IMR-90 (cell line): ENCODE results near the gene RBBP6. TPM values are rescaled to one million over a fixed set of nuclear protein-coding genes. Genes with fewer than 3 reads are reported as not detected.
A peak's percentile ranks its signal among the peaks of the same experiment; 100 is the strongest.

Source experiments
- ATAC-seq: fragments of 200-7000 bp; cut with Tn5 transposase; 2 replicates; pipeline ENCODE4 v1.9.1; 2020; ENCODE audit warnings: low read depth, mild to moderate bottlenecking, moderate library complexity
- BruUV-seq: library from RNA; stranded (reverse); fragments of 400-500 nt; replicated peaks from 2 replicates; lab custom pipeline; 2021; lab: Mats Ljungman, UMichigan
- CTCF ChIA-PET: fragments of 300-600 bp; formaldehyde crosslinking; extraction: SDS; loops from one replicate; lab custom pipeline; 2021; ENCODE audit warnings: antibody characterized with exemption; lab: Yijun Ruan, JAX
- POLR2A ChIA-PET: fragments of 300-600 bp; sonication (Branson Sonifier 250); formaldehyde crosslinking; loops from one replicate; lab custom pipeline; 2022; ENCODE audit warnings: antibody characterized with exemption; ENCODE audit not compliant: unreplicated experiment; lab: Charles Lee
- DNase-seq: peaks from one replicate; pipeline ENCODE4 v3.0.0; 2013
- H2AFZ ChIP-seq: replicated peaks from 2 replicates; pipeline ENCODE3; 2013; ENCODE audit warnings: low read length, mild to moderate bottlenecking; ENCODE audit not compliant: poor library complexity
- H2AK5ac ChIP-seq: 2 replicates; pipeline ENCODE4 v1.6.1; 2013; ENCODE audit warnings: low read depth, low read length, inconsistent platforms
- H2AK9ac ChIP-seq: replicated peaks from 2 replicates; pipeline ENCODE3; 2013; ENCODE audit warnings: mild to moderate bottlenecking, low read depth, low read length, moderate library complexity; ENCODE audit not compliant: poor library complexity
- H2BK120ac ChIP-seq: 2 replicates; pipeline ENCODE4 v1.6.1; 2013; ENCODE audit warnings: low read depth, low read length, inconsistent platforms
- H2BK15ac ChIP-seq: 3 replicates; pipeline ENCODE4 v1.6.1; 2013; ENCODE audit warnings: low read depth, low read length, inconsistent platforms
- H2BK20ac ChIP-seq: 2 replicates; pipeline ENCODE4 v1.6.1; 2013; ENCODE audit warnings: low read depth, mild to moderate bottlenecking, inconsistent platforms, low read length, moderate library complexity
- H2BK5ac ChIP-seq: 2 replicates; pipeline ENCODE4 v1.6.1; 2013; ENCODE audit warnings: mild to moderate bottlenecking, low read depth, low read length, inconsistent platforms; ENCODE audit not compliant: poor library complexity, severe bottlenecking
- H3K14ac ChIP-seq: replicated peaks from 2 replicates; pipeline ENCODE4 v1.6.1; 2013; ENCODE audit warnings: low read depth, low read length, inconsistent platforms
- H3K18ac ChIP-seq: 2 replicates; pipeline ENCODE4 v1.6.1; 2013; ENCODE audit warnings: low read depth, low read length, control low read depth
- H3K23ac ChIP-seq: 2 replicates; pipeline ENCODE4 v1.6.1; 2013; ENCODE audit warnings: low read depth, low read length, inconsistent platforms
- H3K27ac ChIP-seq: 2 replicates; pipeline ENCODE4 v1.5.1; 2013; ENCODE audit warnings: mild to moderate bottlenecking, control low read depth, low read length; ENCODE audit not compliant: insufficient read depth
- H3K27me3 ChIP-seq: 2 replicates; pipeline ENCODE4 v1.6.1; 2013; ENCODE audit warnings: low read length; ENCODE audit not compliant: control insufficient read depth, insufficient read depth
- H3K36me3 ChIP-seq: 2 replicates; pipeline ENCODE4 v1.6.1; 2013; ENCODE audit warnings: low read length, mixed read lengths; ENCODE audit not compliant: control insufficient read depth, insufficient read depth
- H3K4ac ChIP-seq: 2 replicates; pipeline ENCODE4 v1.6.1; 2013; ENCODE audit warnings: low read depth, low read length, inconsistent platforms
- H3K4me1 ChIP-seq: 2 replicates; pipeline ENCODE4 v1.6.1; 2013; ENCODE audit warnings: low read length, mixed read lengths; ENCODE audit not compliant: control insufficient read depth, insufficient read depth
- H3K4me2 ChIP-seq: 2 replicates; pipeline ENCODE4 v1.6.1; 2013; ENCODE audit warnings: low read depth, mild to moderate bottlenecking, control low read depth, low read length, moderate library complexity
- H3K4me3 ChIP-seq: 2 replicates; pipeline ENCODE4 v1.5.1; 2013; ENCODE audit warnings: low read depth, mild to moderate bottlenecking, control low read depth, low read length, moderate library complexity; ENCODE audit not compliant: insufficient read depth
- H3K56ac ChIP-seq: 2 replicates; pipeline ENCODE4 v1.6.1; 2013; ENCODE audit warnings: low read length, inconsistent platforms; ENCODE audit not compliant: insufficient read depth; ENCODE audit errors: extremely low read depth
- H3K79me1 ChIP-seq, 2 experiments: 2 replicates each; pipeline ENCODE4 v1.6.1; 2013; ENCODE audit warnings: low read length in 2 of 2, inconsistent platforms in 1 of 2, low read depth in 1 of 2
- H3K9ac ChIP-seq: 2 replicates; pipeline ENCODE4 v1.6.1; 2013; ENCODE audit warnings: low read depth, low read length, control low read depth
- H3K9me1 ChIP-seq: 2 replicates; pipeline ENCODE4 v1.6.1; 2013; ENCODE audit warnings: low read length, inconsistent platforms; ENCODE audit not compliant: insufficient read depth
- H3K9me3 ChIP-seq: 2 replicates; pipeline ENCODE4 v1.6.1; 2013; ENCODE audit warnings: low read length; ENCODE audit not compliant: control insufficient read depth, insufficient read depth
- H4K20me1 ChIP-seq: 2 replicates; pipeline ENCODE4 v1.6.1; 2013; ENCODE audit warnings: low read length, inconsistent platforms; ENCODE audit not compliant: insufficient read depth
- H4K5ac ChIP-seq: 2 replicates; pipeline ENCODE4 v1.6.1; 2013; ENCODE audit warnings: mild to moderate bottlenecking, low read depth, low read length, control low read depth
- H4K8ac ChIP-seq, 2 experiments: 2 replicates each; pipeline ENCODE4 v1.6.1; 2013; ENCODE audit warnings: low read depth in 2 of 2, low read length in 2 of 2, control low read depth in 1 of 2, inconsistent platforms in 1 of 2
- H4K91ac ChIP-seq: 2 replicates; pipeline ENCODE4 v1.6.1; 2013; ENCODE audit warnings: low read depth, low read length, inconsistent platforms; ENCODE audit not compliant: insufficient read depth
- CTCF ChIP-seq: conservative IDR thresholded peaks from 2 replicates; pipeline ENCODE4 v1.5.1; 2012; ENCODE audit warnings: mild to moderate bottlenecking, low read depth, low read length, improper control_type of control experiment
- NFE2L2 ChIP-seq: fragments of 150-350 bp; IDR thresholded peaks from 2 replicates; pipeline ENCODE4 v1.6.1; 2016; ENCODE audit warnings: low read depth, mild to moderate bottlenecking, low read length
- WGBS, 2 experiments: methylation state at CpG; one replicate each; pipeline versions ENCODE4 v1.1.5 to v1.1.7; 2013; ENCODE audit warnings: missing lambda C conversion rate in 2 of 2; ENCODE audit not compliant: insufficient read length in 1 of 2; ENCODE audit errors: extremely low coverage in 2 of 2; 5-methylcytosine and 5-hydroxymethylcytosine counted together
- dilution Hi-C: fragments of 300-500 bp; cut with HindIII; formaldehyde crosslinking; loops from one replicate; pipeline ENCODE4 v1.14.3; 2018; ENCODE audit warnings: low sequenced_read_pairs; ENCODE audit not compliant: unreplicated experiment
- in situ Hi-C: fragments of 300-500 bp; cut with MboI; formaldehyde crosslinking; loops from 3 replicates; pipeline ENCODE4 v1.14.3; 2019; ENCODE audit warnings: low sequenced_read_pairs, inconsistent platforms, mixed read lengths
- intact Hi-C: fragments of 100-400 bp; cut with micrococcal nuclease; formaldehyde crosslinking; loops from 2 replicates; pipeline ENCODE4 v1.10.0; 2022
- polyA plus RNA-seq, 3 experiments: library from polyadenylated mRNA; depleted of rRNA; stranded (reverse); fragments of >200 nt; gene quantifications; 2 replicates each; pipeline ENCODE4 v1.2.3, GENCODE V29; 2012; ENCODE audit warnings: low replicate concordance in 1 of 3
- total RNA-seq: library from RNA; depleted of rRNA; stranded (reverse); fragments of >200 nt; gene quantifications from 2 replicates; pipeline ENCODE4 v1.2.3, GENCODE V29; 2012

Gene RBBP6
- total and polyA plus RNA-seq, 2 of the 4 experiments (the other 2 are of a cell fraction): 7.2 to 17.8 TPM

GRCh38 chr16:24538756-24539294, 541 bp upstream of the RBBP6 start:
- peak overlapping the region; percentile 61 for H3K4me3 ChIP-seq
- intact Hi-C loops (no loop called here), dilution Hi-C loops (no loop called here), in situ Hi-C loops (loop anchor here (25.0 kb wide), 1 partner anchor 698 kb away; no protein-coding TSS in a partner anchor)
- POLR2A ChIA-PET: interaction anchor here (0.6 to 0.8 kb wide), 2 partner anchors 10 to 568 kb away, joined by 3 read pairs; no protein-coding TSS in a partner anchor
- no peak overlapping the region for H3K18ac ChIP-seq
- H3K4me2 ChIP-seq: peak overlapping the region; percentile 78
- H3K23ac ChIP-seq: no peak overlapping the region
- no peak overlapping the region for H4K5ac ChIP-seq
- no peak overlapping the region for H2AK5ac ChIP-seq
- H3K27me3 ChIP-seq: no peaks in the 10 kb centered on the region
- TF ChIP-seq NFE2L2: no peak
- TF ChIP-seq CTCF: peak; percentile 9; the same call in 1 of the 2 replicates
- BruUV-seq: no TSS peak
- no peak for DNase-seq
- H2BK15ac ChIP-seq: no peak overlapping the region
- peak overlapping the region; percentile 25; the same call in 1 of the 2 replicates for H3K9ac ChIP-seq
- H2BK5ac ChIP-seq: no peak overlapping the region
- H3K4me1 ChIP-seq: peaks cover 3% of the 10 kb centered on the region; the same call in 1 of the 2 replicates
- no peaks in the 10 kb centered on the region for H3K9me3 ChIP-seq
- ATAC-seq: peak; percentile 57
- no peak overlapping the region for H2AK9ac ChIP-seq
- no peak overlapping the region for H3K56ac ChIP-seq
- peaks cover 0 to 8% of the 10 kb centered on the region in 2 experiments; a peak in 1 of 4 replicates for H3K79me1 ChIP-seq
- no peak overlapping the region for H3K4ac ChIP-seq
- H4K20me1 ChIP-seq: peaks cover 40% of the 10 kb centered on the region
- H4K8ac ChIP-seq: peak overlapping the region in 1 of 2 experiments; percentile 54; a peak in 2 of 4 replicates
- H3K14ac ChIP-seq: no peak overlapping the region
- no peak overlapping the region for H2BK20ac ChIP-seq
- CTCF ChIA-PET: interaction anchor here (0.6 to 1.1 kb wide), 3 partner anchors 10 to 679 kb away, joined by 3 to 4 read pairs (median 3); no protein-coding TSS in a partner anchor
- no peak overlapping the region for H2BK120ac ChIP-seq
- peak overlapping the region; percentile 50 for H3K27ac ChIP-seq
- peak overlapping the region; percentile 94 for H2AFZ ChIP-seq
- no peaks in the 10 kb centered on the region for H3K36me3 ChIP-seq
- H4K91ac ChIP-seq: no peak overlapping the region
- peaks cover 3% of the 10 kb centered on the region; the same call in 1 of the 2 replicates for H3K9me1 ChIP-seq
- 0% methylated on average over 2 of the region's 11 CpGs; no CpG with 5 or more reads in 1 of the 2 experiments for WGBS, 2 experiments
